GM19467 (cell line): ENCODE data around the gene PTPRN2.
"Not testable (repeated sequence)": the region's sequence is repeated elsewhere in the genome, so short reads cannot be mapped to it uniquely, and the experiment has no call there.

Source experiments
- ATAC-seq: cut with Tn5 transposase; IDR thresholded peaks from one replicate; pipeline ENCODE4 v1.9.1; 2021; ENCODE audit warnings: mild to moderate bottlenecking, moderate library complexity; ENCODE audit not compliant: unreplicated experiment

Gene PTPRN2

DNA sequence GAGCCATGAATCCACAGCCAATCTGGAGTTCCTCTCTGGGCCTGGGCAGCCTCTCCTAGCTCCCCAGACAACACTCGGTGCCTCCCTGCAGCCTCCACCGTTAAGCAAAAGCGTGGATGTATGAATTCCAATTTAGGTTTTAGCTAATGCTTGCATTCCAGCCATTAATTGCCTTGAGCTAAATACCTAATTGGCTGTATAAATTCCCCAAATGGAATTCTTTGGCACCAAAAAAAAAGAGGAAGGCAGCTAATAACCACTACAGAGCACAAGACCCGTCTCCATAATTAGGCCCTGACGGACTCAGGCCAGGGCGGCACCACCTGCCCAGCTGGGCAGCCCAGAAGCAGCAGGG, 140.5 kb downstream of the PTPRN2 start:
- ATAC-seq, result no peak

DNA sequence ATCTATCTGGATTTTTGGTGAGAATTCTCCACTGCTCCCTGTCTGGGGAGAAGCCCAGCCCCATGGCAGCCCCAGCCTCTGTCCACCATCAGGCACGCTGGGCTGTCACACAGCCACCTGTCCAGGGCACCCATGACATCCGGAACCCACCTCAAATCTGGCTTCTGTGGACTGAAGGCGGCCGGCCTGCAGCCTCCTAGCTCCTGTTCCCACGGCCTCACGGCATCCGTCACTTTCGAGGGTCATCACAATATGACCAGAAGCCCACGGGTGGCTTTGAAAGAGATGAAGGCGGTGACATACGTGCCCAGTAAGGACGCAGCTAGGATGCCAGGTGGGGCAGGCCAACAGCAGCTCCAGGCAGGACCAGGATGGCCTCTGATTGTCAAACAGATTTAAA, 140.9 kb downstream of the PTPRN2 start:
- ATAC-seq, result no peak

DNA sequence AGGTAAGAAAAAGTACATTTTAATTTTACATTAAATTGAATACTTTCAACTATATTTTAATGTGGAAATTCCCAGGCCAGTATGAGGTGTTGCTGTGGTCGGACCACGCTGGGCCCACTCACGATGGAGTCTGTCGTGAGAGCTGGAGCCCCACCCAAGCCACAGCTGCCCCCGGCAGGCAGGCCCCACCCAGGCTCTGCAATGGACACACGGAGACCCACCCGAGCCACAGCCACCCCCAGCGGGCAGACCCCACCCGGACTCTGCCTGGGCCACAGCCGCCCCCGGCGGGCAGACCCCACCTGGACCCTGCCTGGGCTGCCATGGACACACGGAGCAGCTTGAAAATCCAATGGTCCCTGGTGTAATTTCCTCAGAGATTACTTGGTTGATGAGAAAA, 141.3 kb downstream of the PTPRN2 start:
- no peak for ATAC-seq

DNA sequence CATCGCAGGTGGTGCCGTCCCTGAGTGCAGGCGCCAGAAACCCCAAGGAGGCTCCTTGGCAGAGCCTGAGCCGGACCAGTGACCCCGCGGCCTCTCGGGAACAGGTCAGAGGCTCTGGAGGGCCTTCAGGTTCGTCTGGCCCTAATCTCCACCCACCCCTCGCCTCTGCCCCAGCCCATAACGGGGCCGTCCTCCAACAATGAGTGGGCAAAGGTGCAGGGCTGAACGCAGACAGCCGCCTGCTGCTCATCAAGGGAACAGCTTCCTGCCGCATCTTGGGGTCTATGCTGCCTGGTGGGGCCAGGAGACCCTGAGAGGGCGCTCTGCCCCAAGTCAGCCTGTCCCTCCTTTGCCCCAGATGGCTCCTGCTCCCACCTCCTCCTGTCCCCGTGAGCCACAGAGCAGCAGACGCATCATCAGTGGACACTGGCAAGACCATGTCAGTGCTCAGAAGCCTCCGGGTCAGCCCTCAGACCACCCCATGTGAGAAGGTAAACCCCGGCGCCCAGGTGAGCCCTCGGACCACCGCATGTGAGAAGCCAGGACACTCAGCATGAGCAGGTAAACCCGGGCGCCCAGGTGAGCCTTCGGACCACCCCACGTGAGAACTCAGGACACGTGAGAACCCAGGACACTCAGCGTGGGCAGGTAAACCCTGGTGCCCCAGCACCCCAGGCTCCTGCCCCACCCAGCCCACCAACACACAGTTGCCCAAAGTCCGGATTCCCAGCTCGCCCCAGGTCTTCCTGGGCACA, 142.0 kb downstream of the PTPRN2 start:
- no peak for ATAC-seq

DNA sequence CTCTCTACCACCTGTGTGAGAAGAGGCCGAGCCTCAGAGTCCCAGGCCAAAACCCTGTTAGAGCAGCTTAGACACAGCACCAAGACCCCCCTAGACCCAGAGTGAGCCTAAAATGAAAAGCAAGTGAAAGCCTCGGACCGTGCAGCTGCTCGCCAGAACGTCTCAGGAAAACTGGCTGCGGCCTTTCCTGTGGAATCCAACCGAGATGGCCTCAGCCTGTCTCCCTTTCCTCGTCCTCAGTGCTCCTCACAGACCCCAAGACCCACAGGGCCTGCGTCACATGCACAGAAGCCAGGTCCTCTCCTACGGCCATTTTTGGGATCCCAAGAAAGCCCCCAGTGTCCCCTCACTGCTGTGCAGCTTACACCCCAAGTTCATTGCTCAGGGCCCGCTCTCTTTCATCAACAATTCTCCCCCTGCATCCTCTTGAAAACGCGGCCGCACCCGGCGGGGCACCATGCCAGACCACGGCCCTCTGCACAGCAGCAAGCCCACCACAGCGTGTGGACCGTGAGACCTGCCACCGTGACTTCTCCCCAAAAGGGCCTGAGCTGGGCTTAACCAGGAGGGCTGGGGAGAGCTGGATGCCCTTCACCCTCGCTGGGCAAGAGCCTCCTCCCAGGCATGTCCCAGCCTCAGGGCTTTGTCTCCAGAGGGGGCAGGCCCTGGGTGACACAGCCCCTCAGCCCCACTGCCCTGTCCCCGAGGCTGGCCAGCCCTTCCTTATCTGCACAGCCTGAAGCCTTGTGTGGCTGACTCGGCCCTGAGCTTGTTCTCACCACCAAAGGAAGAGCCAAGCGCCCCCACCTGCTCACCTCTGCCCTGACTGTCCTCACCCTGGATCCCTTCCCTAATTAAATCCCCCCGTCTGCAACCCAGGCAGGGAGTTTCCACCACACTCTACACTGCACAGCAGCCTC, 142.9 kb downstream of the PTPRN2 start:
- no peak for ATAC-seq

DNA sequence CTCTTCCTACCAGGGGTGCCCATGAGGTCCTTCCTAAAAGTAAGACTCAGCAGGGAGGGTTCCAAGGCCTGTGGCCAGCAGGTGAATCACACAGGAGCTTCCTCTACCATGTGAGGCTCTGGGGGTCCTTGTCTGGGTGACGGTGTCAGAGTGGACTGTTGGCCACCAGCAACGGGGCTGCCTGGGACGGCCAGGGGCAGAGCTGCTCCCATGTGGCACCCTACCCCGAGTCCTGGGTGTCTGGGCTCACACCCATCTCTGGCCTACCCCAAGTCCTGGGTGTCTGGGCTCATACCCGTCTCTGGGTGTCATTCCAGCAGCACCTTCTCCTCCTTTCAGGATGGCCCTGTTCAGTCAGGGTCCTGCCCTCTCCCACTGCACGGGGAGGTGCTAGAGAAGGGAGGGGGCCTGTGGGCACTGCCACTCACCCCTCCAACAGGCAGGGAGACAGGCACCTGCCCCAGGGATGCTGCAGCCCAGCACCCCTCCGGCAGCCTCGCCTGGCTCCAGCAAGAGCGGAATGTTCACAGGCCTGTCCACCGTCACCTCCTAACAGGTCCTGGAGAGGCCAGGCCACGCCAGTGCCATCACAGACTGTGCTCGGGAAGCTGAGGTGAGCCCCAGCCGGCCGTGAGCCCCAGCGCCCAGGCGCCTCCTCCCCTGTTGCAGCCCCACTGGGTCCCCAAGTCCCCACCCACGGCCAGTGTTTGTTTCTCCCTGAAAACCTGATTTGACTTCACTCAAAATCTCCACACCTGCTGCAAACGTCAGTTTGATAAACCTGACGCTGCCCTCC, 143.7 kb downstream of the PTPRN2 start:
- ATAC-seq, result no peak

DNA sequence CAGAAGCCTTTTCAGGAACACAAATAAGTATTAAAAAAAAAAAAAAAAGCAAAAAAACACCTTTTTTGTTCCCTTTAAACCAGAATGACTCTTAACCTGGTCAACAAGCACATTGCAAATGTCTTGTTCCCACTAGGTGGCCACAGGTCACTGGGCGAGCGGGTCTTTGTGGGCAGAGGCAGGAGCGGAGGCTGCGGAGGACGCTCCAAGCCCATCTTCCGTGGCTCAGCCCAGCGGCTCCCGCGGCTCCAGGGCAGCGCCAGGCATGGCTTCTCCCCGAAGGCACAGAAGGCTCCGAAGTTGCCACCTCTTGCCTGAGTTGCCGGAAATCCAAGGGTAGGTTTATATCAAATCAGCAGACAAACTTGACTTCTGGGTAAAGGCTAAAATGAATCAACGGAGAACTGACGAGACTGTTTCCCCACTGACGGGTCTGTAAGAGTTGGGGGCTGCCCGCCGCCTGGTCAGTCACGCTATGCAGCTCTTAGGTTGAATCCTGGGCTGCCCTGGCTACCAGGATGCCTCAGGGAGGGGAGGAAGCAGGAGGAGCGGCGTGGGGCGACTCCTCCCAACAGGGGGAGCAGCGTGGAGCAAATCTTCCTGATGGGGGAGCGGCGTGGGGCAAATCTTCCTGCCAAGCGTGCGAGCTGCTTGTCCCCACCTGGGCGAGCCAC, 144.5 kb downstream of the PTPRN2 start:
- ATAC-seq, result no peak

DNA sequence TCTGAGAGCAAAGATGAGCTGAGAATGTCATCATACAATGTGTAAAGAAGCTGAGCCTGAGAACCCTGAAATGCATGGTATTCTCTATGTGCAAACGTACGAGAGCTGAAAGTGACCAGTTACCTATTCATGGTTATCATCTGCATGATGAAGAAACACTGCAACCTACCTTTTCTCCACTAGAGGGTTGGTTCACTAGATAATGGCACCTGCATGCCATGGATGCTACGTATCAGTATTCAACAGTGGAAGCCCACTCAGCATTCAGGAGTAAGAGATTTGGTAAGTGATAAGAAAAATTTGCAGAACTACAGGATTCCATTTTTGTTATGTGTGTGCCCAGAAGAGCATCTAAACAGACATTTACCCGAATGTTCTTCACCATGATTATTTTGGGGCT, 145.4 kb downstream of the PTPRN2 start:
- ATAC-seq, result no peak

DNA sequence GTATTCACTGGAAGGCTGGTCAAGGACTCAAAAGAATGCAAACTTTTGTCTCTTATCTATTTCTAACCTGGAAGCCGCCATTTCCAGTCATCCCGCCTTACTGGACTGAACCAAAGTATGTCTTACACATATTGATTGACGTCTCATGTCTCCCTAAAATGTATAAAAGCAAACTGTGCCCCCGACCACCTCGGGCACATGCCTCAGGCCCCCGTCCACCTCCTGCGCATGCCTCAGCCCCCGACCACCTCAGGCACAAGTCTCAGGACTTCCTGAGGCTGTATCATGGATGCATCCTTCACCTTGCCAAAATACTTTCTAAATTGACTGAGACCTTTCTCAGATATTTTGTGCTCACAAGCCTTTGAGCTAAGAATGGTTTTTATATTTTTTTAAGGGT, 148.6 kb downstream of the PTPRN2 start:
- ATAC-seq, result no peak

DNA sequence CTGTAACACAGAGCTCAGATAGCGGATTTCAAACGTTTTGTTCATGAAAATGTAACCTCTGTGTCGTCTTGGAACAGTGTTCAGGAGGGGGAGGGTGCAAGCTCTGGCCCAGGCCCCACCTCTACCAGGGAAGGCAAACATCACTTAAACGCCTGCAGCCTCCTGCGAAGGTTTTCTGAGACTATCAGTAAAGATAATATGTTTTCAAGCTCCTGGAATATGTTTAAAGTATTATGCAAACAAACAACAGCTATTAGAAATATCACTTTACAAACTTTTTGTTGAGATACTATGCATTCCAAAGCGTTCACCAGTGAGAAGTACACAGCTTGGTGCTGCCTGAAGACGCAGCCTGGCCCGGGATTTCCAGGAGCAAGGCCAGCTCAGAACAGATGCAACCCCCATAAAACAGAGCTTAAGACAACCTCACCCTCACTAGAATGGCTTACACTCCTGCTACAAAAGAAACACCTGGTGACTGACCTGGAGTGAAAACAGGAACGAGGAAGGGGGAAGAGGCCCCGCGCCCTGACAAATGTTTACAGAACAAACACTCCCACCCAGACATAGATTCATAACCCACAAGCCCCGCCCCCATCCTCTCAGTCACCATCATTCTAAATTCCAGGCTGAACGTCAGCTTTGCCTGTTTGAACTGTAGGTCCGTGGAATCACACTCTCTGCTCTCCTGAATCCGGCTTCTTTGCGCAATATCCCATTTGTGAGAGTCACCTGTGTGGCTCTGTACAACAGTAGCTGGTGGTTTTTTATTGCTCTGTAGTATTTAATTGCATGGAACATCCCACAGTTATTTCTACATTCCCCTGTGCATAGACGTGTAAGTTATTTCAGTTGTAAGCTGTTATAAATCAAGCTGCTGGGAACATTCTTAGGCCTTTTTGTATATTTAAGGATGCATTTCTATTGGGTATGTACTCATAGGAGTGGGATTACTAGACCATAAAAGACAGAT, 155.0 kb downstream of the PTPRN2 start:
- ATAC-seq, result no peak

DNA sequence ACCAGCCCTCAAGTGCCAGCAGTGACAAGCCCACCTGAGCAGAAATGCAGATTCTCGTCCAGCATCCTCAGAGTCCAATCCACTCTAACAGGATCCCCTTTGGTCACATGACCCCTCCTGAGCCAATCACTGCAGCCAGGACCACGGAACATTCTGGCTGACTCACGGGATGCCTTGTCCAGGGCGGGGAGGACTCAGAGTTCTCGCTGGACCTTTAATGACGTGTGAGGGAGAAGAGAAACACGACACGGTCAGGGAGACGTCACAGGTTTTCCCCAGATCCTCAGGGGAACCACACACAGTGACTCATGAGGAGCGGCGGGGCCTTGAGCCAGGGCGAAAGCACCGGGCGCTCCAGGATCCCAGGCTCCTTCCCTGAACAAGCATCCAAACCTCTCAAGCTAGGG, 155.7 kb downstream of the PTPRN2 start:
- no peak for ATAC-seq

DNA sequence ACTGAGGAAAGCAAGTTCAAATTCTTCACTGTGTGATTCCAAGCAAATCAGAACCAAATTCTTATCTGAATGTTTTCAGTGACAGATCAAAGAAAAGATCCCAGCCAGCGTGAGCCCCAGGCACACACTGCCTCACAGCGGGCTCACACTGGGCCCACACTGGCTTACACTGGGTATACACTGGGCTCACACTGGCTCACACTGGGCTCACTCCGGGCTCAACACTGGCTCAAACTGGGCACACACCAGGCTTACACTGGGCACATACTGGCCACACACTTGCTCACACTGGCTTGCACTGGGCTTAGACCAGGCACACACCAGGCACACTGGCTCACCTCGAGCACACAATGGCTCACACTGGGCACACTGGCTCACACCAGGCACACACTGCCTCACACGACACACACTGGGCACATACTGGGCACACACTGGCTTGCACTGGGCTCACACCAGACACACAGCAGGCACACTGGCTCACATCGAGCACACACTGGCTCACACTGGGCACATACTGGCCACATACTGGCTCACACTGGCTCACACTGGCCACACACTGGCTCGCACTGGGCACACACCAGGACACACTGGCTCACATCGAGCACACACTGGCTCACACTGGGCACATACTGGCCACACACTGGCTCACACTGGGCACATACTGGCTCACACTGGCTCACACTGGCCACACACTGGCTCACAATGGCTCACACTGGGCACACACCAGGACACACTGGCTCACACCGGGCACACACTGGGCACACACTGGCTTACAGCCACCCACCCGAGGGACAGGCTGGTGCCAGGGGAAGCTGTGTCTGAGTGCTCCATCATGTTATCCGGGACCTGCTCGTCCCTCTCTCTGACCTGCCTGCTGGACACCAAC, 156.3 kb downstream of the PTPRN2 start:
- no peak for ATAC-seq

DNA sequence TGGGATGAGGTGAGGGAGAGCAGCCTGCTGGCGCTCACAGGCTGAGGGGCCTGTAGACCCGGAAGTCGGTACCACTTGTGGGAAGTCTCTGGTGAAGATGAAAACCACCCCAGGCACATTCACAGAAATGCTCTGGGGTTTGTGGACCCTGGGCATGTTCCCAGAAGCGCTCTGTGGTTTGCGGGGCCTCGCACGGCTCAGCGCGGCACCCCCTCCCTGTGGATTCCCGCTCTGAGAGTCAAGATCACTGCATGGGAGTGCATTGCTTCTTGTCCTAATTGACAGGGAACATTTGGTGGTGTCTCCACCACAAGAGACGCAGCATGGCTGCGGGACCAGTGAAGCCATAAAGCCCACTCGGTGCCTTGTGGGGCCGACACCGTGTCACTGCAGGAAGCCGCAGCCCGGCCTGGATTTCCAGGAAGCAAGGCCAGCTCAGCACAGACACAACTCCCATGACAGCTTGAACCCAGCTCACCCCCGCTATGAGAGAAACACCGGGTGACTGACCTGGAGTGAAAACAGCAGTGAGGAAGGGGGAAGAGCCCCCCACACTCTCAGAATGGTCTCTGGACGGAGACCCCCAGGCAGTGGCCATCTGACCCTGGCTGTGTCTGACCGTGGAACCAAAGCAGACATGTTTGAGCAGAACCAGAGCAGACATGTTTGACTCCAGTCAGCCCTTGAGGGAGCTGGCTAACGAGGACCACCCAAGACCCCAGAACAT, 157.2 kb downstream of the PTPRN2 start:
- no peak for ATAC-seq

DNA sequence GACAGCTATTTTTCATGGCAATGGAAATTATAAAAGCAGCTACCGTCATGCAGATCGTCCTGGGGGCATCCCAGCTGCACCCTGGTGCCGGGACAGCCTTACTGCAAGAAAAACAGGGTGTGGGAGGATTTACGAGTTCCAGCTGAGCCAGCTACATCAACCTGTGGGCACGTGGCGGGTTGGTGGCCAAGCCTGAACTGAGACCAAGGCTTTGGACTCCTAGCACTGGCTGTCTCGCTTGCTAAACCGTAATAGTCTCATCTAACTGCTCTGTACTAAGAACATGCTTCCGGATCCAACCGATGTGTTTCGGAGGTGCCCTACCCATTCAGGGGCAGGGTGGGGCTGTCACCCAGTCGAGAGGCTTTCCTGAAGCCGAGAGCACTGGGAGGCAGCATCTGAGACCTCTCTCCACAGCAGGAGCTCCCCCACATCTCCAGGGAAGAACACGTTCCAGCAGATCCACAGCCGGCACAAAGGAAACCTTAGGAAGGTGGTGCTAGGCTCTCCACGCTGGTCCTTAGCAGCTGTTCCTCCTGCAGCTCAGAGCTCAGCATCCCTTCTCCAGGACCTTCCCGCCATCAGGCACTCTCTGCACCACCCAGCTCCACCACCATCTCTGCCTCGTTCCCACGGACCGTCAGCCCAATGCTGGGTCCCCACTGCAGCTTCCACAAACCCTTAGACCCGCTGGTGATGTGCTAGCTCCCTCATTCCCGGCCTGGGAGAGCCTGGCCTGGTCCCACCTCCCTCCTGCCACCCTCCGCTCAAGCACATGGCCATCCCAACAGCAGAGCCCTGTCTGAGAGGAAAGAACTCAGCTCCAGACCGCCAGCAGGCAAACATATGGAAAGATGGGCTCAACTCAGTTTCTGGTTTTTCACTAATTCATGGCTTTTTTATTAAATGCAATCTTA, 158.5 kb downstream of the PTPRN2 start:
- no peak for ATAC-seq

DNA sequence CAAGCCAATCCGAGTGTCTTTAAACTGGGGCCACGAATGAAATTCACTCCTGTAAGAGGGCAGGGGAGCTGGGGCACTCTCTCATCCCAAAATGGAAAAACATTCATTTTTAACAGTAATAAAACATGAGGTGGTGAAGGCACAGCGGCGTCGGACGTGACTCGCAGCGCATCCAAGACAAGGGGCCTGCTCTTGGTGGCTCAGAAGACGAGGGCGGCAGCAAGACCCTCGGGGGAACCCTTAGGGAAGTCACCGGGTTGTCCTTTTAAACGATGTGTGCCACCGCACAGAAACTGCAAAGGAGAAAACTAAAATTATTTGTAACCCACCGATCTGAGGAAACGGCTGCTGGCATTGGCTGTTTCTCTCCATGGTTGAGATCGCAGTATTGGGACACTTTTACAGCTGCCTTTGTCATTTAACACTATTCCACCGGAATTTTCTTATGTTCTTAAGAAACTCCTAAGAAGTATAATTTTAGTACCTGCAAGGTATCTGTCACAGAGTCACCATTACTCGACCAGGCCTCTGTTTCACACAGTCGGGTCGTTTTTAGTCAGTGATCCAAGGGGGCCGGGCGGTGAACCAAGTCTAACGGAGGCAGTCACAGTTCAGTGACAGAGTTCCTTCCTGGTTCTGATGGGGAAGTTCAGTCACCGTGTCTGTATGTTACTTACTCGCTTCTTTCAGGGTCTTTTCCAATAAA, 159.3 kb downstream of the PTPRN2 start:
- no peak for ATAC-seq

DNA sequence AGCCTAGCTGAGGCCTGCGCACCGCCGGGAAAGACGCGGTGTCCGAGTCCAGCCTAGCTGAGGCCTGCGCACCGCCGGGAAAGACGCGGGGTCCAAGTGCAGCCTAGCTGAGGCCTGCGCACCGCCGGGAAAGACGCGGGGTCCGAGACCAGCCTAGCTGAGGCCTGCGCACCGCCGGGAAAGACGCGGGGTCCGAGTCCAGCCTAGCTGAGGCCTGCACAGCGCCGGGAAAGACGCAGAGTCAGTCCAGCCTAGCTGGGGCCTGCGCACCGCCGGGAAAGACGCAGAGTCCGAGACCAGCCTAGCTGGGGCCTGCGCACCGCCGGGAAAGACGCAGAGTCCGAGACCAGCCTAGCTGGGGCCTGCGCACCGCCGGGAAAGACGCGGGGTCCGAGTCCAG, 161.9 kb downstream of the PTPRN2 start:
- not testable (repeated sequence) for ATAC-seq
